Ectodermal cell (in vitro differentiated cells): ENCODE results near the gene OR4B1.

ENCODE experiments used
- H3K27ac ChIP-seq: 2 replicates; pipeline ENCODE4 v1.7.0; 2013; ENCODE audit warnings: mild to moderate bottlenecking, low read depth, low read length; ENCODE audit not compliant: insufficient read depth, poor library complexity, severe bottlenecking
- H3K27me3 ChIP-seq: 2 replicates; pipeline ENCODE4 v1.7.0; 2013; ENCODE audit warnings: mild to moderate bottlenecking, low read length; ENCODE audit not compliant: insufficient read depth, control insufficient read depth, poor library complexity, severe bottlenecking
- H3K36me3 ChIP-seq: one replicate; pipeline ENCODE4 v1.7.0; 2013; ENCODE audit warnings: low read length; ENCODE audit not compliant: control insufficient read depth, insufficient read depth
- H3K4me1 ChIP-seq: one replicate; pipeline ENCODE4 v1.7.0; 2013; ENCODE audit warnings: low read length; ENCODE audit not compliant: control insufficient read depth, insufficient read depth
- H3K4me3 ChIP-seq: 2 replicates; pipeline ENCODE4 v1.7.0; 2013; ENCODE audit warnings: low read depth, low read length, control low read depth; ENCODE audit not compliant: insufficient read depth
- H3K9me3 ChIP-seq: 2 replicates; pipeline ENCODE4 v1.7.0; 2013; ENCODE audit warnings: mild to moderate bottlenecking, low read length, moderate library complexity; ENCODE audit not compliant: control insufficient read depth
- WGBS, 2 experiments: methylation state at CpG; one replicate each; pipeline ENCODE4 v1.1.7; 2013; ENCODE audit warnings: missing lambda C conversion rate in 2 of 2; 5-methylcytosine and 5-hydroxymethylcytosine counted together

Gene OR4B1

GRCh38 chr11:48244804-48245203 is 28.2 kb downstream of the OR4B1 start, which contains the start of gene OR4X2:
Gene OR4X2 (plus strand): TSS chr11:48245104. CDS start chr11:48245104, 0 bp downstream.
- H3K9me3 ChIP-seq: peaks cover 12% of the 10 kb centered on the region
- H3K27ac ChIP-seq: no peak within 1 kb of the TSS
- no peaks in the 10 kb centered on the region for H3K27me3 ChIP-seq
- no peaks in the 10 kb centered on the region for H3K36me3 ChIP-seq
- H3K4me1 ChIP-seq: no peaks in the 10 kb centered on the region
- no peak within 1 kb of the TSS for H3K4me3 ChIP-seq

- Histone ChIP-seq H3K27ac (no peak overlapping the region), H3K36me3 (no peaks in the 10 kb centered on the region), H3K27me3 (no peaks in the 10 kb centered on the region), H3K9me3 (peaks cover 10% of the 10 kb centered on the region), H3K4me3 (no peak overlapping the region), H3K4me1 (no peaks in the 10 kb centered on the region)
- no CpG with 5 or more reads among the region's 1 CpG for WGBS, 2 experiments
Measured at GRCh38 chr11:48248902-48249301, 32.3 kb downstream of the OR4B1 start.

GRCh38 chr11:48261600-48261999 is 45.0 kb downstream of the OR4B1 start:
- H3K4me3 ChIP-seq: no peak overlapping the region
- WGBS, 2 experiments: 74 to 92% methylated on average over 1 to 2 of the region's 2 CpGs
- H3K9me3 ChIP-seq: peaks cover 7% of the 10 kb centered on the region
- H3K36me3 ChIP-seq: no peaks in the 10 kb centered on the region
- H3K27me3 ChIP-seq: no peaks in the 10 kb centered on the region
- no peak overlapping the region for H3K27ac ChIP-seq
- H3K4me1 ChIP-seq: no peaks in the 10 kb centered on the region

GRCh38 chr11:48263423-48263911 is 46.9 kb downstream of the OR4B1 start, which contains the start of gene OR4X1:
Gene OR4X1 (plus strand): TSS chr11:48263861. CDS start chr11:48263861, 0 bp downstream.
- H3K4me1 ChIP-seq: no peaks in the 10 kb centered on the region
- peaks cover 5% of the 10 kb centered on the region for H3K9me3 ChIP-seq
- no peak within 1 kb of the TSS for H3K4me3 ChIP-seq
- 27 to 29% methylated on average over 3 of the region's 3 CpGs for WGBS, 2 experiments
- H3K27ac ChIP-seq: no peak within 1 kb of the TSS
- H3K27me3 ChIP-seq: no peaks in the 10 kb centered on the region
- no peaks in the 10 kb centered on the region for H3K36me3 ChIP-seq
